Transverse colon (tissue), 4 donors: Measurements from ENCODE around the gene TRABD2A.

Experiments used
- CTCF ChIP-seq, 5 experiments: fragments of 200-600 bp in 3 of 5; fragments of 450-650 bp in 2 of 5; sonication (generic) in 3 of 5; IDR thresholded peaks; 1 replicate in 2 of 5; 2 replicates in 3 of 5; pipeline ENCODE4 v1.5.1; 2016 to 2017; ENCODE audit warnings: antibody characterized with exemption in 5 of 5, inconsistent platforms in 3 of 5, mild to moderate bottlenecking in 2 of 5, moderate library complexity in 1 of 5
- EP300 ChIP-seq: sonication (generic); formaldehyde crosslinking; IDR thresholded peaks from one replicate; pipeline ENCODE4 v1.6.1; 2017; ENCODE audit warnings: antibody characterized with exemption, low read depth
- POLR2A ChIP-seq: fragments of 450-650 bp; IDR thresholded peaks from one replicate; pipeline ENCODE4 v1.6.1; 2016; ENCODE audit warnings: antibody characterized with exemption, mild to moderate bottlenecking, moderate library complexity
- POLR2AphosphoS5 ChIP-seq, 3 donors: sonication (generic); formaldehyde crosslinking; IDR thresholded peaks; one replicate each; pipeline ENCODE4 v1.6.1; 2016; ENCODE audit warnings: antibody characterized with exemption in 3 of 3

GRCh38 chr2:84808279-84808678 lies 72.6 kb downstream of the TRABD2A start:
- TF ChIP-seq CTCF (IDR thresholded peaks at IDR 0.05) (no peak), EP300 (no peak), POLR2A (no peak), POLR2AphosphoS5 (IDR thresholded peaks at IDR 0.05) (no peak)
